ENCODE results near the gene ACTR2. TPM values are rescaled to one million over a fixed set of nuclear protein-coding genes. Genes with fewer than 3 reads are reported as not detected.

Gene ACTR2
- total RNA-seq, 1 donor from 2014 or later: 217 TPM

DNA sequence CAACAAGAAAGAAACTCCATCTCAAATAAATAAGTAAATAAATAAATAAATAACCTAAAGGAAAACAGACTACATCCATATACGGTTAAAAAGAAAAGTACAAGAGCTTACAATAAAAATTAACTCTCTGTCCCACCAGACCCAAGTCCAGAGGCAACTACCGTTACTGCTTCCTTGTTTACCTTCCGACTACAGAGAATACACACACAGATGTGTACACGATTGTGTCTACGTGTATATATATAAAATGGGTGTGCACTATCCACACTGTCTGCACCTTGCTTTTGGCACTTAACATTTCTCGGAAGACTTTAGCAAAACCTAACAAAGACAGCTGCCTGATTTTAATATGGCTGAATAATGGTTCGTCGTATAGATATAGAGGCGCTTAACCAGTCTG is 69.9 kb downstream of the ACTR2 start:
- Mint-ChIP-seq H3K36me3 (ENCODE audit: low read depth) (no peaks in the 10 kb centered on the region), H3K9me3 (no peaks in the 10 kb centered on the region), H3K4me3 (no peak overlapping the region), H3K4me1 (peaks cover 51% of the 10 kb centered on the region), H3K27ac (ENCODE audit: unreplicated experiment) (no peak overlapping the region), H3K27me3 (ENCODE audit: low read depth) (no peaks in the 10 kb centered on the region)
- TF ChIP-seq, protein P1, sequence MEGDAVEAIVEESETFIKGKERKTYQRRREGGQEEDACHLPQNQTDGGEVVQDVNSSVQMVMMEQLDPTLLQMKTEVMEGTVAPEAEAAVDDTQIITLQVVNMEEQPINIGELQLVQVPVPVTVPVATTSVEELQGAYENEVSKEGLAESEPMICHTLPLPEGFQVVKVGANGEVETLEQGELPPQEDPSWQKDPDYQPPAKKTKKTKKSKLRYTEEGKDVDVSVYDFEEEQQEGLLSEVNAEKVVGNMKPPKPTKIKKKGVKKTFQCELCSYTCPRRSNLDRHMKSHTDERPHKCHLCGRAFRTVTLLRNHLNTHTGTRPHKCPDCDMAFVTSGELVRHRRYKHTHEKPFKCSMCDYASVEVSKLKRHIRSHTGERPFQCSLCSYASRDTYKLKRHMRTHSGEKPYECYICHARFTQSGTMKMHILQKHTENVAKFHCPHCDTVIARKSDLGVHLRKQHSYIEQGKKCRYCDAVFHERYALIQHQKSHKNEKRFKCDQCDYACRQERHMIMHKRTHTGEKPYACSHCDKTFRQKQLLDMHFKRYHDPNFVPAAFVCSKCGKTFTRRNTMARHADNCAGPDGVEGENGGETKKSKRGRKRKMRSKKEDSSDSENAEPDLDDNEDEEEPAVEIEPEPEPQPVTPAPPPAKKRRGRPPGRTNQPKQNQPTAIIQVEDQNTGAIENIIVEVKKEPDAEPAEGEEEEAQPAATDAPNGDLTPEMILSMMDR (conservative IDR thresholded peaks at IDR 0.05): no peak
- no peak for DNase-seq (ENCODE audit: low read depth, low spot score)

DNA sequence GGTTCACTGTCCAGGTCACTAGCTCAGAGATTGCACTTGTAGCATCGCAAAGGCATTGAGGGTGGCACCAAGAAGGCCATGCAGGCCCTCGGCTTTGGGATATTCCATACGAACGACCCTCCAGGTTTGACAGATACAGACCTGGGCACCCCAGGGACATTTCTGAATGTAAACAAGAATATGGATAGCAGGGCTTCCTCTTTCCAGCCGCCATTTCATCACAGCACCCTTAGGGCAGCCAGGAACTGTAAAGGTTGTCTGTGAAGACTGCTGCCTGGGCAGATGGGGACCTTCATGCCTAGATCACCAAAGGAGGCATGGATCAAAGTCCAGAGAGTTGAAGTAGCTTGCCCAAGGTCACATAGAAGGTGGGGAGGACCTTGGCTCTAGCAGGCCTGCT is 70.5 kb downstream of the ACTR2 start:
- H3K4me1 Mint-ChIP-seq: peaks cover 51% of the 10 kb centered on the region
- H3K4me3 Mint-ChIP-seq: no peak overlapping the region
- no peak for DNase-seq (ENCODE audit: low read depth, low spot score)
- H3K27ac Mint-ChIP-seq (ENCODE audit: unreplicated experiment): no peak overlapping the region
- peaks cover 1% of the 10 kb centered on the region for H3K36me3 Mint-ChIP-seq (ENCODE audit: low read depth)
- H3K27me3 Mint-ChIP-seq (ENCODE audit: low read depth): no peaks in the 10 kb centered on the region
- H3K9me3 Mint-ChIP-seq: no peaks in the 10 kb centered on the region
- TF ChIP-seq, protein P1 (conservative IDR thresholded peaks at IDR 0.05): no peak

GRCh38 chr2:65299246-65299645 is 71.6 kb downstream of the ACTR2 start:
- Mint-ChIP-seq H3K4me3 (no peak overlapping the region), H3K27me3 (ENCODE audit: low read depth) (no peaks in the 10 kb centered on the region), H3K9me3 (no peaks in the 10 kb centered on the region), H3K27ac (ENCODE audit: unreplicated experiment) (no peak overlapping the region), H3K36me3 (ENCODE audit: low read depth) (peaks cover 2% of the 10 kb centered on the region), H3K4me1 (peaks cover 43% of the 10 kb centered on the region)
- DNase-seq (ENCODE audit: low read depth, low spot score): no peak
- TF ChIP-seq, protein P1 (conservative IDR thresholded peaks at IDR 0.05): no peak

DNA sequence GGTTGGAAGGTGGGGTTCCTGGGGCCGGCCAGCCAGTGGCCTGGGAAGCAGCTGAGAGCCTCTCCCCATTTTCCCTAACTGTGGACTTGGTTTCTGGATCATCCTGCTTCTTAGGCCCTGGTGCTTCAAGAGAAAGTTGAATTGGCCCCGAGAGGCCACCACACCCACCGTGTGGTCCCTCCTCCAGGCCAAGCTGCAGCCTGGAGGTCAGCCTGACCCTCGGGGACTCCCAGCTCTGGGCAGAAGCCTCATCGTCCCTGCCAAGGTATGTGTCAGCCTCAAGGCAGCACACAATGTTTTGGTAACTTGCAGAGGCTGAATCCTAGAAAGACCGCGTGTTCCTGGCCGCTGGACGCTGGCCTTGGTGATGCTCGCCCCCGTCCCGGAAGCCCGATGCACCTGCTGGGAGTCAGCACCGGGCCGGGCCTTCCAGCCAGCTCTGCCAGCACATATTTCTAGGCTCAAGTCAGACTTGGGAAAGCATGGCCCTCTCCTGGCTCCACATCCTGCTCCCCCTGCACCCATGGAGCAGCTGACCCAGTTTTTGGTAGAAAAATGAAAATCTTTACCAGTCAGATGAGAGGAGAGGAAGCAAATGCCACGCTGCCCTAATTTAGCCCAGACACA is 72.6 kb downstream of the ACTR2 start:
- no peaks in the 10 kb centered on the region for H3K27me3 Mint-ChIP-seq (ENCODE audit: low read depth)
- peaks cover 2% of the 10 kb centered on the region for H3K36me3 Mint-ChIP-seq (ENCODE audit: low read depth)
- H3K9me3 Mint-ChIP-seq: no peaks in the 10 kb centered on the region
- H3K4me1 Mint-ChIP-seq: peaks cover 35% of the 10 kb centered on the region
- TF ChIP-seq, protein P1 (conservative IDR thresholded peaks at IDR 0.05): no peak
- DNase-seq (ENCODE audit: low read depth, low spot score): no peak
- H3K27ac Mint-ChIP-seq (ENCODE audit: unreplicated experiment): no peak overlapping the region
- H3K4me3 Mint-ChIP-seq: no peak overlapping the region

DNA sequence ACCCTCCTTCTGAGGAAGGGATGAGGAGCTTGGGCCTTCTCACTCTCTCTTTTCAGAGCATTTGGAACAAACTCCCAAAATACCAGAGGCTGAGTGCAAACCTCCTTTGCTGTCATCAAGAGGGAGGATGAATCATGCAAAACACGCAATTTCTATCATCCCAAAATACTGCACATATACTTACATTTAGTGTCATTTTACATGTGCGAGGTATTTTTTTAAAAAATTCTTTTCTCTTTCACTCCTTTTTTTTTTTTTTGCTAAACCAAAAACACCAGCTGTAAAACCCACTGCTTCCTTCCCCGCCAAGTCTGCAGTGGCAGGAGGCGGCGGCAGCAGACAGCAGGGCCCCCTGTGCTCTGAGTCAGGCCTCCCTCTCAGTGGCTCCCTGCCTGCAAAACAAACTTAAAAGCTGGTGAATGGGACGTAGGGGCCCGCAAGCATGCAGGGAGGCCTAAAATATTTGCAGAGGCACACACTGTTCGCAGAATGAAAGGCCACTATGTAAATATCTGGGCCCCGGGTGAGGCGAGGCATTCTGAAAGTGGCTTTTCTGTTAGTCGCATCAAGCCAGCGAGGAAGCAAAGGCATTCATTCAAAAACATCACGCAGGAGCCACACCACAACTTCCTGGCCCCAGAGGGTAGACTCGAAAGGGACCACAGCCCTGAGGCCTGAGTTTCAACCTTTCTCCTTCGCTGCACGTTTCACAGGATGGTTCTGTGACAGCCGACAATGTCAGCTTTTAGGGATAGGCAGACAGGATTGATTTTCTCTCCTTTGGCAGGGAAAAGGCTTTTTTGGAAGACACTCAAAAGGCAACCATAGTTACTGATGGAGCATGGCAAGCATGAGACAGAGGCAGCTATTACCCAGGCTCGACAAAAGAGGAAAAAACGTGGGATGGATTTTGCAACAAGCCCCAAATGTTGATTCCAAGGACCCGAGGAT is 73.4 kb downstream of the ACTR2 start:
- Mint-ChIP-seq H3K4me1 (peaks cover 35% of the 10 kb centered on the region), H3K36me3 (ENCODE audit: low read depth) (peaks cover 5% of the 10 kb centered on the region), H3K9me3 (no peaks in the 10 kb centered on the region), H3K27ac (ENCODE audit: unreplicated experiment) (peak overlapping the region; percentile 36), H3K27me3 (ENCODE audit: low read depth) (no peaks in the 10 kb centered on the region), H3K4me3 (peak overlapping the region; percentile 27)
- TF ChIP-seq, protein P1 (conservative IDR thresholded peaks at IDR 0.05): no peak
- DNase-seq (ENCODE audit: low read depth, low spot score): peak; percentile 22

Measured in neural crest cell (in vitro differentiated cells).